ENCODE measurements around the gene RBM39. TPM values are rescaled to one million over a fixed set of nuclear protein-coding genes. Genes with fewer than 3 reads are reported as not detected.

RBM39 gene
- total and polyA plus RNA-seq, 2 experiments from 2014 or later = 247 to 270 TPM

DNA sequence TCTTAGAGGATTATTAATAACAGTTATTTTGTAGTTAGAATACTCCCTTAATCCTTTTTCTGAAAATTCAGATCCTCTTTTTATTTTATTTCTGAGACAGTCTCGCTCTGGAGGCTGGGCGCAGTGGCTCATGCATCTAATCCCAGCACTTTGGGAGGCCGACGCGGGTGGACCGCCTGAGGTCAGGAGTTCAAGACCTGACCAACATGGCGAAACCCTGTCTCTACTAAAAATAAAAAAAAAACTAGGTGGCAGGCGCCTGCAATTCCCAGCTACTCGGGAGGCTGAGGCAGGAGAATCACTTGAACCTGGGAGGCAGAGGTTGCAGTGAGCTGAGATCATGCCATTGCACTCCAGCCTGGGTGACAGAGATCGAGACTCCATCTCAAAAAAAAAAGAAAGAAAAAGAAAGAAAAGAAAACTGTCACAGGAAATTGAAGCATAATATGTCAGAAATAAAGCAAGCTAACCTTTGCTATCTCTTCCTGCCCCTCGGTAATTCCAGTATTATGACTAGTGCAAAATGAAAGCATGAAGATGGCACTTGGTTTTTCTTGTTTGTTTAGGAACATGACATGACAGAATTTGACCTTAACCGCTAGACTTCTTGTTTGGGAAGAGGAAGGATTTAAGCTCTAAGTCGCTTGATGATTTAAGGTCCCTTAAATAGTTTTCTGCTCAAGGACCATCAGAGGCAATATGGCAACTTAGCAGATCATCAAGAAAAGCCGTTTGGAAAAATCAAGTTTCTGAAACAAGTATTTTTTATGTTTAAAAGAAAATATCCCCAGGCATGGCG, 1.8 kb upstream of the RBM39 start:
- Histone ChIP-seq H3K27me3 (replicated peaks; ENCODE audit: insufficient read depth) (no peaks in the 10 kb centered on the region), H3K9ac (peak overlapping the region; percentile 99), H3K9me3 (ENCODE audit: low read depth) (no peaks in the 10 kb centered on the region), H3K4me3 (peak overlapping the region; percentile 76), H3K9me2 (ENCODE audit: insufficient read depth) (no peaks in the 10 kb centered on the region), H3K79me2 (ENCODE audit: insufficient read depth) (peaks cover 44% of the 10 kb centered on the region), H3K27ac (peak overlapping the region; percentile 88), H3K4me2 (ENCODE audit: unreplicated experiment) (peak overlapping the region; percentile 97), H2AFZ (peak overlapping the region; percentile 62), H4K20me1 (ENCODE audit: insufficient read depth) (peaks cover 14% of the 10 kb centered on the region), H3K4me1 (ENCODE audit: insufficient read depth) (peaks cover 29% of the 10 kb centered on the region), H3F3A (ENCODE audit: insufficient read depth) (peaks cover 32% of the 10 kb centered on the region), H3K36me3 (ENCODE audit: low read depth) (peaks cover 19% of the 10 kb centered on the region)
- TF ChIP-seq EZH2phosphoT487 (IDR thresholded peaks at IDR 0.05; ENCODE audit: insufficient read depth, low read depth) (no peak), EZH2 (IDR thresholded peaks at IDR 0.05; ENCODE audit: insufficient read depth, poor library complexity, severe bottlenecking) (no peak)
- whole genome bisulfite sequencing, 2 experiments (ENCODE audit: low coverage in 1 of 2, low lambda C conversion rate in 2 of 2, missing lambda C conversion rate in 2 of 2) = 93 to 94% methylated on average over 15 of the region's 15 CpGs
- no peak for DNase-seq
- in situ Hi-C loops (cut with MboI) = no loop called here

DNA sequence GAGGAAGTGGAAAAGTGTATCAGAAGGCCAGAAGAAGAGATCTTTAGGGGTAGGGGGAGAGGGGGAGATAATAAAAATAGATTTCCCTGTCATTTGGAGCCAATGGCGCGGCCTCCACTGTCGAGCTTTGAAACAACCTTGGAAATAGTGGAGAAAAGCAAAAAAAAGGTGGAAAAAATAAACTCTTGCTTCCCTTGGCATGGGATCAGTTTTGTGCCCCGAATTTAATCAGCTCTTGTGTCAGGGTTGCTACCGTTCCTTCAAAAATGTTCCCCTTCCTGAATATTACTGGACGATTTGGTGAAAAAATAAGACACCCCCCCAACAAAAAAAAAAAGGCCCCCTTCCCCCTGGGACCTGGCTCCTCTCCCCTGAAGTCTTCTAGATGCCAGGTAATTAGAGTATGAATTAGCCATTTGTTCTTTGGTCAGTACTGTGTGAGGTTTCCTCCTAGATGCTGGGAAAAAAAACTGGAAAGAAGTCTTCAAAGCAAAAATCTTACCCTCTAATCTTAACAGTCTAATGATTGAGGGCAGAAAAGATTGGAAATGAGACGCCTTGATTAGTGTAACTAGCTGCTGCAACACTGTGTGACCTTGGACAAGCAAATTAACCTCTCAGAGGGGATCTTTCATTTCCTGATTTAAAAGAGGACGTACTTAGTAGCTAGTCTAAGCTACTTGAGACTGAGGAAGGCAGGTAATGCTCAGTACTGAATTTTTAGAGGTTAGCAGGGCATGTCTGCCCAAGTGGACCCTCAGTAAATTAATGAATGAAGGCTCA, 872 bp upstream of the RBM39 start:
- Histone ChIP-seq H3K36me3 (ENCODE audit: low read depth) (peaks cover 28% of the 10 kb centered on the region), H3K9me3 (ENCODE audit: low read depth) (no peaks in the 10 kb centered on the region), H3K79me2 (ENCODE audit: insufficient read depth) (peaks cover 53% of the 10 kb centered on the region), H3K4me3 (peak overlapping the region; percentile 76), H3K9me2 (ENCODE audit: insufficient read depth) (no peaks in the 10 kb centered on the region), H3F3A (ENCODE audit: insufficient read depth) (peaks cover 41% of the 10 kb centered on the region), H3K9ac (peak overlapping the region; percentile 99), H3K27ac (peak overlapping the region; percentile 88), H3K27me3 (replicated peaks; ENCODE audit: insufficient read depth) (no peaks in the 10 kb centered on the region), H3K4me1 (ENCODE audit: insufficient read depth) (peaks cover 38% of the 10 kb centered on the region), H4K20me1 (ENCODE audit: insufficient read depth) (peaks cover 23% of the 10 kb centered on the region), H2AFZ (peak overlapping the region; percentile 62), H3K4me2 (ENCODE audit: unreplicated experiment) (peak overlapping the region; percentile 97)
- 4 to 5% methylated on average over 8 of the region's 8 CpGs for WGBS, 2 experiments (ENCODE audit: low coverage in 1 of 2, low lambda C conversion rate in 2 of 2, missing lambda C conversion rate in 2 of 2)
- in situ Hi-C loops (cut with MboI) = no loop called here
- no peak for TF ChIP-seq EZH2phosphoT487 (IDR thresholded peaks at IDR 0.05; ENCODE audit: insufficient read depth, low read depth)
- no peak for TF ChIP-seq EZH2 (IDR thresholded peaks at IDR 0.05; ENCODE audit: insufficient read depth, poor library complexity, severe bottlenecking)
- peak; percentile 34 for DNase-seq

DNA sequence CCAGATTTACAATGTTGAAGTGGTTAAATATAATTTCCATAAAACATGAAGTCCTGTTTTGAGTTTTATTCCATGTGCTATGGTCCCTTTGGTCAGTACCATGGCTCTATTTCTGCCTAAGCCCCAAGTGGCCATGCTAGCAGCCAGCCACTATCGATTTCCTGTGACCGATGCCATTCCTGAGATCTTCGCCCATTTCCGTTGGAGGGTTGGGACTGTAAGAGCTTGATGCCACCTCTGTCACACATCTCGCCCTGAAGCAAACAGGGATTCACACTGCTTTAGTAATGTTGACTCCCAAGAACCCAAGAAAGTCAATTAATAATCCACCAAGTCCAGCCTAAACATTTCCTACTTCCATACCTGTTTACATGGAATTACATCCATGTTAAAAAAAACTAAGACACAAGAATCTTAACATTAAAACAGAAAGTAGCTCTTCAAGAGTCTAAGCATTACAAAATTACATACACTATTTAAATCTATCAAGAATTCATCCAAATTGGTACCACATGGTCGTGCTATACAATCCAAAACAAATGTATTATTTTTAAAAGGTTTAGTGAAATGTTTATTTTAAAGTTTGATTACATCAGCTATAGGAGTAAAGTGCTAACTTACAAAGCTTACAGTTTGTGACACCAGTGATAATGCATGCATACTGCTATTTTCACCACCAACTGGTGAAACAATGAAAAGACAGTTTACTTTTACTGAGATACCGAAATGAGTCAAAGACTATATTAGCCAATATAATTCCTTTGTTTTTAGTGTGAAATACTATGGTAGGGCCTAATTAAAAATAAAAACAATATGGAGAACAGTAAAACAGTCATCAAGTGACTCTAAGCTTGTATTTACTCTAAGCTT, 2.5 kb downstream of the RBM39 start:
- Histone ChIP-seq H3K9me2 (ENCODE audit: insufficient read depth) (no peaks in the 10 kb centered on the region), H3K9ac (peak overlapping the region; percentile 98), H3K4me3 (peak overlapping the region; percentile 93), H3F3A (ENCODE audit: insufficient read depth) (peaks cover 53% of the 10 kb centered on the region), H3K9me3 (ENCODE audit: low read depth) (no peaks in the 10 kb centered on the region), H4K20me1 (ENCODE audit: insufficient read depth) (peaks cover 41% of the 10 kb centered on the region), H3K36me3 (ENCODE audit: low read depth) (peaks cover 58% of the 10 kb centered on the region), H3K4me1 (ENCODE audit: insufficient read depth) (peaks cover 57% of the 10 kb centered on the region), H3K27ac (peak overlapping the region; percentile 96), H3K4me2 (ENCODE audit: unreplicated experiment) (peak overlapping the region; percentile 97), H3K79me2 (ENCODE audit: insufficient read depth) (peaks cover 87% of the 10 kb centered on the region), H3K27me3 (replicated peaks; ENCODE audit: insufficient read depth) (no peaks in the 10 kb centered on the region), H2AFZ (no peak overlapping the region)
- peak; percentile 82 for DNase-seq
- in situ Hi-C loops (cut with MboI) = no loop called here
- 53 to 59% methylated on average over 7 of the region's 7 CpGs for WGBS, 2 experiments (ENCODE audit: low coverage in 1 of 2, low lambda C conversion rate in 2 of 2, missing lambda C conversion rate in 2 of 2)
- no peak for TF ChIP-seq EZH2 (IDR thresholded peaks at IDR 0.05; ENCODE audit: insufficient read depth, poor library complexity, severe bottlenecking)
- TF ChIP-seq EZH2phosphoT487 (IDR thresholded peaks at IDR 0.05; ENCODE audit: insufficient read depth, low read depth) = no peak
